ENCODE results near the gene RNF19B.

RNF19B gene

DNA sequence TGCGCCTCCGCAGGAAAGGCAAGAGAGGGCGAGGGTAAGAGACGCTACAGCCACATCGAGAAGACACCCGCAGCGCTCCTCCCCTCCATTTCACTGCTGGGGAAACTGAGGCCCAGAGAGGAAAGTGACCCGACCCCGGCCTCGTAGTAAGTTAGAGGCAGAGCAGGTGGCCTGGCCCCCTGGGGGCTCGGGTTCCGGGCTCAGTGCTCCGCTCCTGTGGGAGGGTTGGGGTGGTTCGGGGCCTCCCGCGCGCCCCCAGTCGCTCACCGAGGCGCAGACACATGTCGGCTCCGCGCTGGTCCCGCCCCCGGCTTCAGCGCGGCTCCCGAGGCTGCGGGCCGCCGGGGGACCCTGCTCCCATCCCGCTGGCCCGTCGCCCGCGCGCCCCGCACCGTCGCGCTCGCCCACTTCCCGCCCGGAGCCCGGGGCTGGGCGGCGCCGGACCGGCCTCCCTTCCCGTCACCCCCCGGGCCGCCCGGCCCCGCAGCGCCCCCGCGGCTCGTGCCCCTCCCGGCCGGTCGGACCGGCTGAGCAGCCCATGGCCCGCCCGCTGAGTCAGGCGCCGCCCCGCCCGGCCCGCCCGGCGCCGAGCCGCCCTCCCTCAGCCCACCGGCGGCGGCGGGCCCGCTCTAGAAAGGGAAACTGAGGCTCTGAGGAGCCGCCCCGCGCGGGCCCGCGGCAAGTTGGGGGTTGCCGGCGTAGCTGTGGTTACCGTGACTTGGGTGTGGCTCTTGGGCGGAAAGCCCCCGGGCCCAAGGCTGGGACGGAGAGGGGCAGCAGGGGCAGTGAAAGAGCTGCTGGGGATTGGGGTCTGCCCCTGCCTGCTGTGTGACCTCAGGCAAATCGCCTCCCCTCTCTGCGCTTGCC is 63.4 kb downstream of the RNF19B start, which contains the start of gene TMEM54:
TMEM54 (minus strand) TSS at position 434 of the 867 bp plus-strand sequence; CDS start at position 283, 151 bp downstream.
- no peak for TF ChIP-seq EZH2phosphoT487 (IDR thresholded peaks at IDR 0.05; ENCODE audit: low read depth)
- TF ChIP-seq, protein P1, sequence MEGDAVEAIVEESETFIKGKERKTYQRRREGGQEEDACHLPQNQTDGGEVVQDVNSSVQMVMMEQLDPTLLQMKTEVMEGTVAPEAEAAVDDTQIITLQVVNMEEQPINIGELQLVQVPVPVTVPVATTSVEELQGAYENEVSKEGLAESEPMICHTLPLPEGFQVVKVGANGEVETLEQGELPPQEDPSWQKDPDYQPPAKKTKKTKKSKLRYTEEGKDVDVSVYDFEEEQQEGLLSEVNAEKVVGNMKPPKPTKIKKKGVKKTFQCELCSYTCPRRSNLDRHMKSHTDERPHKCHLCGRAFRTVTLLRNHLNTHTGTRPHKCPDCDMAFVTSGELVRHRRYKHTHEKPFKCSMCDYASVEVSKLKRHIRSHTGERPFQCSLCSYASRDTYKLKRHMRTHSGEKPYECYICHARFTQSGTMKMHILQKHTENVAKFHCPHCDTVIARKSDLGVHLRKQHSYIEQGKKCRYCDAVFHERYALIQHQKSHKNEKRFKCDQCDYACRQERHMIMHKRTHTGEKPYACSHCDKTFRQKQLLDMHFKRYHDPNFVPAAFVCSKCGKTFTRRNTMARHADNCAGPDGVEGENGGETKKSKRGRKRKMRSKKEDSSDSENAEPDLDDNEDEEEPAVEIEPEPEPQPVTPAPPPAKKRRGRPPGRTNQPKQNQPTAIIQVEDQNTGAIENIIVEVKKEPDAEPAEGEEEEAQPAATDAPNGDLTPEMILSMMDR (IDR thresholded peaks at IDR 0.05; ENCODE audit: low read depth, low read length) = no peak
- Histone ChIP-seq H3K27ac (ENCODE audit: low read length) (no peak within 1 kb of the TSS), H3K4me1 (ENCODE audit: low read length) (peaks cover 6% of the 10 kb centered on the region), H4K20me1 (ENCODE audit: insufficient read depth, low read length) (no peaks in the 10 kb centered on the region), H3K36me3 (replicated peaks; ENCODE audit: low read depth, low read length) (no peaks in the 10 kb centered on the region), H3K9me3 (ENCODE audit: insufficient read depth, low read length) (no peaks in the 10 kb centered on the region), H3K79me2 (ENCODE audit: low read length) (no peaks in the 10 kb centered on the region), H3K4me3 (ENCODE audit: low read length) (peak within 1 kb of the TSS; percentile 98), H3K27me3 (ENCODE audit: low read depth, low read length) (no peaks in the 10 kb centered on the region), H2AFZ (ENCODE audit: low read depth, low read length) (peak within 1 kb of the TSS; percentile 87), H3K4me2 (ENCODE audit: low read length) (peak within 1 kb of the TSS; percentile 96), H3K9ac (ENCODE audit: low read length) (peak within 1 kb of the TSS; percentile 82)

DNA sequence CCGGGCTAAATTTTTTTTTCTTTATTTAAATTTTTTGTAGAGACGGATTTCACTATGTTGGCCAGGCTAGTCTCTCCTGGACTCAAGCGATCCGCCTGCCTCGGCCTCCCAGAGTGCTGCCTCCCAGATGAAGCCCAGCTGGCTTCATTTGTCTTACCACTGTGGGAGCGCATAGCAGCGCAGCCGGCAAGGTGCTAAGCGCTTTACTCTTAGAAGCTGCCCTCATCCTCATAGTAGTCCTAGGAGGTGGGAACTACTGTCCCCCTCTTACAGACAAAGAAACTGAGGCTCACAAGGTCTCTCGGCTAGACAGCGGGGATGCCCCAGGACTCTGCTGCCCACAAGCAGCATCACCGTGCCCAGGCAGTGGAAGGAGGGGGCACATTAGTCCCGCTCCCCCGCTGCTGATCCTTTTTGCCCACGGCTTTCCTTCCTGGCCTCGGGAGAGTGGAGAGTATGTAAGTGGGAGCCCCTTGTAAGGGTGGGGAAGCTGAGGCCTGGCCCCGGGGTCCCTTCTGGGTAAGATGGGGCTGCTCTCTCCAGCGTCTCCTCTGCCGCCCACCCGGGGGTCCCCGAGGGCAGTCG is 64.1 kb downstream of the RNF19B start:
- Histone ChIP-seq H3K4me1 (ENCODE audit: low read length) (peaks cover 6% of the 10 kb centered on the region), H4K20me1 (ENCODE audit: insufficient read depth, low read length) (no peaks in the 10 kb centered on the region), H2AFZ (ENCODE audit: low read depth, low read length) (peak overlapping the region; percentile 60), H3K4me2 (ENCODE audit: low read length) (peak overlapping the region; percentile 96), H3K27ac (ENCODE audit: low read length) (no peak overlapping the region), H3K79me2 (ENCODE audit: low read length) (no peaks in the 10 kb centered on the region), H3K27me3 (ENCODE audit: low read depth, low read length) (no peaks in the 10 kb centered on the region), H3K9me3 (ENCODE audit: insufficient read depth, low read length) (no peaks in the 10 kb centered on the region), H3K36me3 (replicated peaks; ENCODE audit: low read depth, low read length) (no peaks in the 10 kb centered on the region), H3K4me3 (ENCODE audit: low read length) (peak overlapping the region; percentile 94), H3K9ac (ENCODE audit: low read length) (peak overlapping the region; percentile 81)
- TF ChIP-seq, protein P1 (IDR thresholded peaks at IDR 0.05; ENCODE audit: low read depth, low read length) = no peak
- no peak for TF ChIP-seq EZH2phosphoT487 (IDR thresholded peaks at IDR 0.05; ENCODE audit: low read depth)

DNA sequence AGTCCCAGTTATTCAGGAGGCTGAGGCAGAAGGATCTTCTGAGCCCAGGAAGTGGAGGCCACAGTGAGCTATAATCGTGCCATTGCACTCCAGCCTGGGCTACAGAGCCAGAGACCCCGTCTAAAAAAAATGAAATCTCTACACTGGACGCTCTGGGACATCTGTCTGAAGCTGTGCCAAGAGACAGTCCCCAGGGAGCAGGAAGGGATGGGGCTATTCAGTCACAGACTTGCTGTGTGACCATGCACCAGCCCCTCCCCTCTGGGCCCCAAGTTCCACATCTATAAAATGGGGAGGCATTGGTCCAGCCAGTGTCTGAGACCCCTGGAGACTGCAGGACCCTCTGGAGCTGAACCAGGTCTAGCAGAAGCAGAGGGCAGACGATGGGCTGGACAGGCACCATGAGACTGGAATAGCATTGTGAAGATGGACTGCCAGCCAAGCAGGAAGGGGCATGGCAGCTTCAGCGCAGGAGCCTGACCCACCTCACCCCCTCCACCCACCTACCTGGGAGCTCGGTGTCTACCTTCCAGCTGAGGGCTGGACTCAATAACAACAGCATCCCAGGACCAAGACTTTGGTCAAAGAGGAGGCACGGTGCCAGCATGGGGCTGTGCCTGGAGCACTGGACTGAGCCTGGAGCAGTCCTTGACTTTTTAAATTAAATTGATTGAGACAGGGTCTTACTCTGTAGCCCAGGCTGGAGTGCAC is 64.9 kb downstream of the RNF19B start:
- Histone ChIP-seq H3K4me1 (ENCODE audit: low read length) (peaks cover 6% of the 10 kb centered on the region), H4K20me1 (ENCODE audit: insufficient read depth, low read length) (no peaks in the 10 kb centered on the region), H3K27me3 (ENCODE audit: low read depth, low read length) (no peaks in the 10 kb centered on the region), H3K79me2 (ENCODE audit: low read length) (no peaks in the 10 kb centered on the region), H3K4me2 (ENCODE audit: low read length) (no peak overlapping the region; the same call in 1 of the 2 replicates), H3K27ac (ENCODE audit: low read length) (no peak overlapping the region), H3K4me3 (ENCODE audit: low read length) (no peak overlapping the region), H3K9ac (ENCODE audit: low read length) (no peak overlapping the region), H2AFZ (ENCODE audit: low read depth, low read length) (no peak overlapping the region), H3K9me3 (ENCODE audit: insufficient read depth, low read length) (no peaks in the 10 kb centered on the region), H3K36me3 (replicated peaks; ENCODE audit: low read depth, low read length) (no peaks in the 10 kb centered on the region)
- no peak for TF ChIP-seq EZH2phosphoT487 (IDR thresholded peaks at IDR 0.05; ENCODE audit: low read depth)
- TF ChIP-seq, protein P1 (IDR thresholded peaks at IDR 0.05; ENCODE audit: low read depth, low read length) = no peak

DNA sequence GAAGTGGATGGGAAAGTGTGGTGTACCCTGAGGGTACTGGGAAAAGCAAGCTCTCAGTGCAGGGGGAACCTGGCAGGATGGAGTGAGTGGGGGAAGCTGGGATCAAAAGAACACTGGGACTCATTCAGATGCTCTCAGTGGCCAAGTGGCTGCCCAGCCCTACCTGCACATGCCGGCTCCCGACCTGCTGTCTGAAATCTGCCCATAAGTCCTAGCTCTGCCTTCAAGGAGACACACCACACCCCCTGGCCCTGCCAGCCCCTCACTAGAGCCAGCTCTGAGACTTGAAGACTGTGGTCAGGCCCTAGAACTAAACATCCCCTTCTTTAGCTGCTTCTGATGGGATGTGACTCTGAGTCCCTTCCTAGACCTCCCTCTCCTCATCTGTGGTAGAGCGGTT is 65.7 kb downstream of the RNF19B start:
- Histone ChIP-seq H3K36me3 (replicated peaks; ENCODE audit: low read depth, low read length) (no peaks in the 10 kb centered on the region), H3K9ac (ENCODE audit: low read length) (no peak overlapping the region), H3K27me3 (ENCODE audit: low read depth, low read length) (no peaks in the 10 kb centered on the region), H3K27ac (ENCODE audit: low read length) (no peak overlapping the region), H2AFZ (ENCODE audit: low read depth, low read length) (no peak overlapping the region), H3K4me3 (ENCODE audit: low read length) (no peak overlapping the region), H3K79me2 (ENCODE audit: low read length) (no peaks in the 10 kb centered on the region), H3K4me1 (ENCODE audit: low read length) (peaks cover 6% of the 10 kb centered on the region), H4K20me1 (ENCODE audit: insufficient read depth, low read length) (no peaks in the 10 kb centered on the region), H3K9me3 (ENCODE audit: insufficient read depth, low read length) (no peaks in the 10 kb centered on the region), H3K4me2 (ENCODE audit: low read length) (no peak overlapping the region)
- TF ChIP-seq, protein P1 (IDR thresholded peaks at IDR 0.05; ENCODE audit: low read depth, low read length) = no peak
- no peak for TF ChIP-seq EZH2phosphoT487 (IDR thresholded peaks at IDR 0.05; ENCODE audit: low read depth)

All from OCI-LY3 (cell line).